ENCODE measurements around the gene SGCD.

GRCh38 chr5:156456857-156457256 lies 129.9 kb downstream of the SGCD start:
- TF ChIP-seq CTCF (IDR thresholded peaks at IDR 0.05) = no peak
- no peak for TF ChIP-seq POLR2A (IDR thresholded peaks at IDR 0.05)
